ENCODE data around the gene EPHB1.
"Not testable (repeated sequence)": the region's sequence is repeated elsewhere in the genome, so short reads cannot be mapped to it uniquely, and the experiment has no call there.

The EPHB1 gene

GRCh38 chr3:135056733-135057310 is 261.8 kb downstream of the EPHB1 start:
- no peak for DNase-seq

GRCh38 chr3:135057996-135058395 is 262.9 kb downstream of the EPHB1 start:
- DNase-seq: no peak

GRCh38 chr3:135059580-135059979 is 264.5 kb downstream of the EPHB1 start:
- DNase-seq: no peak

GRCh38 chr3:135066844-135067727 is 272.0 kb downstream of the EPHB1 start:
- not testable (repeated sequence) for DNase-seq

GRCh38 chr3:135068011-135068410 is 273.0 kb downstream of the EPHB1 start:
- no peak for DNase-seq

GRCh38 chr3:135069406-135069805 is 274.3 kb downstream of the EPHB1 start:
- no peak for DNase-seq

- no peak for DNase-seq
These were observed 276.4 kb downstream of the EPHB1 start for GRCh38 chr3:135071483-135071882.

GRCh38 chr3:135072431-135072830 is 277.4 kb downstream of the EPHB1 start:
- no peak for DNase-seq

GRCh38 chr3:135075157-135075556 is 280.1 kb downstream of the EPHB1 start:
- DNase-seq: no peak

- DNase-seq: no peak
These were observed 281.3 kb downstream of the EPHB1 start for GRCh38 chr3:135076341-135076740.

- DNase-seq: no peak
These were observed 282.1 kb downstream of the EPHB1 start for GRCh38 chr3:135077186-135077585.

GRCh38 chr3:135078283-135078682 is 283.2 kb downstream of the EPHB1 start:
- DNase-seq: no peak

GRCh38 chr3:135079095-135079494 is 284.0 kb downstream of the EPHB1 start:
- no peak for DNase-seq

GRCh38 chr3:135081451-135081850 is 286.4 kb downstream of the EPHB1 start:
- no peak for DNase-seq

GRCh38 chr3:135081856-135082434 is 286.9 kb downstream of the EPHB1 start:
- no peak for DNase-seq

- DNase-seq: no peak
These were observed 287.6 kb downstream of the EPHB1 start for GRCh38 chr3:135082706-135083105.

- DNase-seq: no peak
These were observed 288.1 kb downstream of the EPHB1 start for GRCh38 chr3:135083179-135083578.

- no peak for DNase-seq
These were observed 288.7 kb downstream of the EPHB1 start for GRCh38 chr3:135083756-135084155.

- DNase-seq: no peak
These were observed 289.3 kb downstream of the EPHB1 start for GRCh38 chr3:135084405-135084804.

GRCh38 chr3:135084976-135085375 is 289.9 kb downstream of the EPHB1 start:
- DNase-seq: no peak

GRCh38 chr3:135085652-135086436 is 290.8 kb downstream of the EPHB1 start:
- DNase-seq: no peak

- DNase-seq: no peak
These were observed 292.7 kb downstream of the EPHB1 start for GRCh38 chr3:135087782-135088181.

- no peak for DNase-seq
These were observed 294.4 kb downstream of the EPHB1 start for GRCh38 chr3:135089451-135089850.
